ENCODE results near the gene SPATS2L.

The SPATS2L gene

GRCh38 chr2:200479692-200480265 is 173.3 kb downstream of the SPATS2L start:
- no peaks in the 10 kb centered on the region for H3K4me1 ChIP-seq (ENCODE audit: insufficient read depth, insufficient read length)
- H3K27me3 ChIP-seq (ENCODE audit: insufficient read depth, insufficient read length) = no peaks in the 10 kb centered on the region
- no peak for DNase-seq (ENCODE audit: low read depth, low spot score)
- H3K4me3 ChIP-seq (ENCODE audit: insufficient read length, low read depth) = no peak overlapping the region
- no peak overlapping the region for H3K9ac ChIP-seq (ENCODE audit: insufficient read length, low read depth)
- no peaks in the 10 kb centered on the region for H3K9me3 ChIP-seq (ENCODE audit: insufficient read depth, low read length)
- H3K36me3 ChIP-seq (ENCODE audit: insufficient read depth, insufficient read length, low read length) = peaks cover 24% of the 10 kb centered on the region
- TF ChIP-seq YY1 (IDR thresholded peaks at IDR 0.05; ENCODE audit: insufficient read depth, insufficient read length) = no peak
- TF ChIP-seq SUZ12 (IDR thresholded peaks at IDR 0.05; ENCODE audit: extremely low read depth, insufficient read depth, insufficient read length) = no peak
- TF ChIP-seq ZNF274 (IDR thresholded peaks at IDR 0.05; ENCODE audit: low read depth, low read length) = no peak

- Histone ChIP-seq H3K36me3 (ENCODE audit: insufficient read depth, insufficient read length, low read length) (peaks cover 10% of the 10 kb centered on the region), H3K4me3 (ENCODE audit: insufficient read length, low read depth) (no peak overlapping the region), H3K4me1 (ENCODE audit: insufficient read depth, insufficient read length) (no peaks in the 10 kb centered on the region), H3K27me3 (ENCODE audit: insufficient read depth, insufficient read length) (no peaks in the 10 kb centered on the region), H3K9ac (ENCODE audit: insufficient read length, low read depth) (no peak overlapping the region), H3K9me3 (ENCODE audit: insufficient read depth, low read length) (no peaks in the 10 kb centered on the region)
- TF ChIP-seq SUZ12 (IDR thresholded peaks at IDR 0.05; ENCODE audit: extremely low read depth, insufficient read depth, insufficient read length) (no peak), YY1 (IDR thresholded peaks at IDR 0.05; ENCODE audit: insufficient read depth, insufficient read length) (no peak), ZNF274 (IDR thresholded peaks at IDR 0.05; ENCODE audit: low read depth, low read length) (no peak)
- DNase-seq (ENCODE audit: low read depth, low spot score) = no peak
These were observed 175.7 kb downstream of the SPATS2L start for GRCh38 chr2:200482194-200482593.

GRCh38 chr2:200483729-200484198 is 177.3 kb downstream of the SPATS2L start:
- TF ChIP-seq SUZ12 (IDR thresholded peaks at IDR 0.05; ENCODE audit: extremely low read depth, insufficient read depth, insufficient read length) = no peak
- TF ChIP-seq YY1 (IDR thresholded peaks at IDR 0.05; ENCODE audit: insufficient read depth, insufficient read length) = no peak
- TF ChIP-seq ZNF274 (IDR thresholded peaks at IDR 0.05; ENCODE audit: low read depth, low read length) = no peak
- no peaks in the 10 kb centered on the region for H3K36me3 ChIP-seq (ENCODE audit: insufficient read depth, insufficient read length, low read length)
- no peak overlapping the region for H3K4me3 ChIP-seq (ENCODE audit: insufficient read length, low read depth)
- no peaks in the 10 kb centered on the region for H3K27me3 ChIP-seq (ENCODE audit: insufficient read depth, insufficient read length)
- peak; percentile 62 for DNase-seq (ENCODE audit: low read depth, low spot score)
- no peaks in the 10 kb centered on the region for H3K9me3 ChIP-seq (ENCODE audit: insufficient read depth, low read length)
- H3K9ac ChIP-seq (ENCODE audit: insufficient read length, low read depth) = no peak overlapping the region
- H3K4me1 ChIP-seq (ENCODE audit: insufficient read depth, insufficient read length) = no peaks in the 10 kb centered on the region

GRCh38 chr2:200484934-200485333 is 178.4 kb downstream of the SPATS2L start:
- H3K36me3 ChIP-seq (ENCODE audit: insufficient read depth, insufficient read length, low read length) = peaks cover 3% of the 10 kb centered on the region
- no peak for DNase-seq (ENCODE audit: low read depth, low spot score)

GRCh38 chr2:200486529-200486928 is 180.0 kb downstream of the SPATS2L start:
- no peak for TF ChIP-seq ZNF274 (IDR thresholded peaks at IDR 0.05; ENCODE audit: low read depth, low read length)
- no peak for TF ChIP-seq YY1 (IDR thresholded peaks at IDR 0.05; ENCODE audit: insufficient read depth, insufficient read length)
- TF ChIP-seq SUZ12 (IDR thresholded peaks at IDR 0.05; ENCODE audit: extremely low read depth, insufficient read depth, insufficient read length) = no peak
- Histone ChIP-seq H3K9ac (ENCODE audit: insufficient read length, low read depth) (no peak overlapping the region), H3K4me3 (ENCODE audit: insufficient read length, low read depth) (no peak overlapping the region), H3K36me3 (ENCODE audit: insufficient read depth, insufficient read length, low read length) (peaks cover 13% of the 10 kb centered on the region), H3K4me1 (ENCODE audit: insufficient read depth, insufficient read length) (no peaks in the 10 kb centered on the region), H3K27me3 (ENCODE audit: insufficient read depth, insufficient read length) (no peaks in the 10 kb centered on the region), H3K9me3 (ENCODE audit: insufficient read depth, low read length) (peaks cover 5% of the 10 kb centered on the region; the same call in 1 of the 2 replicates)
- no peak for DNase-seq (ENCODE audit: low read depth, low spot score)

More at GRCh38 chr2:200484934-200485333, 178.4 kb downstream of the SPATS2L start:
- no peak overlapping the region for H3K9ac ChIP-seq (ENCODE audit: insufficient read length, low read depth)
- TF ChIP-seq YY1 (IDR thresholded peaks at IDR 0.05; ENCODE audit: insufficient read depth, insufficient read length) (no peak), ZNF274 (IDR thresholded peaks at IDR 0.05; ENCODE audit: low read depth, low read length) (no peak), SUZ12 (IDR thresholded peaks at IDR 0.05; ENCODE audit: extremely low read depth, insufficient read depth, insufficient read length) (no peak)
- H3K27me3 ChIP-seq (ENCODE audit: insufficient read depth, insufficient read length) = no peaks in the 10 kb centered on the region
- H3K4me3 ChIP-seq (ENCODE audit: insufficient read length, low read depth) = no peak overlapping the region
- no peaks in the 10 kb centered on the region for H3K4me1 ChIP-seq (ENCODE audit: insufficient read depth, insufficient read length)
- no peaks in the 10 kb centered on the region for H3K9me3 ChIP-seq (ENCODE audit: insufficient read depth, low read length)

GRCh38 chr2:200488169-200488568 is 181.7 kb downstream of the SPATS2L start:
- Histone ChIP-seq H3K27me3 (ENCODE audit: insufficient read depth, insufficient read length) (no peaks in the 10 kb centered on the region), H3K36me3 (ENCODE audit: insufficient read depth, insufficient read length, low read length) (peaks cover 20% of the 10 kb centered on the region), H3K4me1 (ENCODE audit: insufficient read depth, insufficient read length) (no peaks in the 10 kb centered on the region), H3K9ac (ENCODE audit: insufficient read length, low read depth) (no peak overlapping the region), H3K4me3 (ENCODE audit: insufficient read length, low read depth) (no peak overlapping the region), H3K9me3 (ENCODE audit: insufficient read depth, low read length) (peaks cover 12% of the 10 kb centered on the region; the same call in 1 of the 2 replicates)
- DNase-seq (ENCODE audit: low read depth, low spot score) = no peak
- TF ChIP-seq SUZ12 (IDR thresholded peaks at IDR 0.05; ENCODE audit: extremely low read depth, insufficient read depth, insufficient read length) (no peak), ZNF274 (IDR thresholded peaks at IDR 0.05; ENCODE audit: low read depth, low read length) (no peak), YY1 (IDR thresholded peaks at IDR 0.05; ENCODE audit: insufficient read depth, insufficient read length) (no peak)

- Histone ChIP-seq H3K36me3 (ENCODE audit: insufficient read depth, insufficient read length, low read length) (peaks cover 20% of the 10 kb centered on the region), H3K27me3 (ENCODE audit: insufficient read depth, insufficient read length) (no peaks in the 10 kb centered on the region), H3K4me1 (ENCODE audit: insufficient read depth, insufficient read length) (no peaks in the 10 kb centered on the region), H3K4me3 (ENCODE audit: insufficient read length, low read depth) (no peak overlapping the region), H3K9ac (ENCODE audit: insufficient read length, low read depth) (no peak overlapping the region), H3K9me3 (ENCODE audit: insufficient read depth, low read length) (peaks cover 12% of the 10 kb centered on the region; the same call in 1 of the 2 replicates)
- TF ChIP-seq SUZ12 (IDR thresholded peaks at IDR 0.05; ENCODE audit: extremely low read depth, insufficient read depth, insufficient read length) (no peak), YY1 (IDR thresholded peaks at IDR 0.05; ENCODE audit: insufficient read depth, insufficient read length) (no peak), ZNF274 (IDR thresholded peaks at IDR 0.05; ENCODE audit: low read depth, low read length) (no peak)
- no peak for DNase-seq (ENCODE audit: low read depth, low spot score)
These were observed 183.5 kb downstream of the SPATS2L start for GRCh38 chr2:200490001-200490400.

All from NT2/D1 (cell line).